Smooth muscle cell of the brain vasculature (primary cell): ENCODE measurements around the gene MUSK.

ENCODE experiments used
- DNase-seq: peaks from one replicate; pipeline ENCODE4 v3.0.0-alpha.2; 2012; ENCODE audit warnings: low read depth, low spot score

MUSK gene

DNA sequence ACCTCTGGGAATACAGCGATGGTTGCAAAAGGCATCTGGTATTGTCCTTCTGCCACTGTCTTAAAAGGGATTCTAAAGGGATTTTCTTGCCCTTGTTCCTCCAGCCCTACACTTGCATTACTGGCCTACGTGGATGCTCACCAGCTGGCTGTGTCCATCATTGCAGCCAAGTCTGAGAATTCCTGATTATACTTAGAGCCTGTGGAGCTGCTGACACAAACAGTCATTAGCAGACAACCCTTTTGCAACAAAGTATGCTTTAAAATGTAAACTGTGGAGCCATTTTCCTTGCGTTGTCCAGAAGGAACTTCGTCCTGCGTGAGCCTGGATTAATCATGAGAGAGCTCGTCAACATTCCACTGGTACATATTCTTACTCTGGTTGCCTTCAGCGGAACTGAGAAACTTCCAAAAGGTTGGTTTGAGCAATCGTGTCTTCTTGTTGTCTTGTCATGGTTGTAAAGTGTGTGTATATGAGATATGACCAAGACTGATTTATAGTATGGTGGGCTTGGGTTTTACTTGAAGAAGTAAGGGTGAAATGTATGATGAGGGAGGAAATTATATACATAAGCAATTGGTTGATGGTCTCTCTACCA is at the start of gene MUSK:
TSS of gene MUSK (plus strand) at position 222 of the 598 bp plus-strand sequence. CDS start at position 336, 114 bp downstream.
- no peak for DNase-seq

DNA sequence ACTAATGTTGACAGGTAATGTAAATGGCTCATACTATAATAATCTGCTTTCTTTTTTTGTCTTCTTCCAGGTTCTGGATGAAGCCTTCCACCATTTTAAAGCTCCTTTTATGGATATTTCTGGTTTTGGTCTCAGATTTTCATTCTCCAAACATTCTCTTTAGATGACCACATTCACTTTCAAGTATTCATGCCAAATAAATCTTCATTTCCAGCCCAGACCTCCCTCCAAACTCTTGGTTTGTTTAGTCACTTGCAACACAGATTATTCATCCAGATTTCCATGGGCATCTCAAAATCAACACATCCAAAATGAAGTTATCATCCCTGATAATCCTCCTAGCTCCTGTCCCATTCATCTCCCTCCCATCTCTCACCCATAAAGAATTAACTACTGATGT is 48.8 kb upstream of the MUSK start:
- no peak for DNase-seq

DNA sequence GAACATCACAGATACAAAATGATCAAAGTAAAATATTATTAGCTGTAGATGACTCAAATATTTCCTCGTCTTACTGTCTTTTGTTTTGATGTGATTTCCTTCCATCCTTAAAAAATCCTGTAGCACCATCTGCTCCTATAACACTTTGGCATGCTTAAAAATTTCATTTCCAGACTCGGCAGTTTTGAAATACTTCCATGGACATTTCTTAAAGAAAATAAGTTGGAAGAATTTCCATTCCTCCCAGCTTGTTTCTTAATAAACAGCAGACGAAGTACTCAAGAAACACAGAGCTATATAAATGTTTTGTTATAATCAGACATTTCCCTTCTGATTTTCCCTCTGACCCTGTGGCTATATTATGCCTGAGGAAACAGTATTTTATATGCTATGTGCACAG is 47.9 kb upstream of the MUSK start:
- DNase-seq: no peak

DNA sequence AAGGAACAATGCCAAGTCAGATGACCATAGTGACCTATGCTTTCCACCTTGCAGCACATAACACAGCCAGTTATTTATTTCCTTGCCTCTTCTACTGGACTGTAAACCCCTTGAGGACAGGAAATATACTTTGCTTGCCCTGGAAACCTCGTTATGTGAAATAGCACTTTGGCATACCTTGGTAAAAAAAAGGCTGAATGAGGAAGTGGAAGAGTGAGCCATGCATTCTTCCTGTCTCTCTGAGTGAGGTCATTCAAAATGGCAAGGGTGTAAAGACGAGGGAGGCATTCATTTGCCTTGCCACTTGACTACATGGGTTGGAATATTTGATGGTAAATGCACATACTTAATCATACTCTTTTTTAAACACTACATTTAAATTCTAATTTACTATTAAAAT is 46.2 kb upstream of the MUSK start:
- DNase-seq: no peak

DNA sequence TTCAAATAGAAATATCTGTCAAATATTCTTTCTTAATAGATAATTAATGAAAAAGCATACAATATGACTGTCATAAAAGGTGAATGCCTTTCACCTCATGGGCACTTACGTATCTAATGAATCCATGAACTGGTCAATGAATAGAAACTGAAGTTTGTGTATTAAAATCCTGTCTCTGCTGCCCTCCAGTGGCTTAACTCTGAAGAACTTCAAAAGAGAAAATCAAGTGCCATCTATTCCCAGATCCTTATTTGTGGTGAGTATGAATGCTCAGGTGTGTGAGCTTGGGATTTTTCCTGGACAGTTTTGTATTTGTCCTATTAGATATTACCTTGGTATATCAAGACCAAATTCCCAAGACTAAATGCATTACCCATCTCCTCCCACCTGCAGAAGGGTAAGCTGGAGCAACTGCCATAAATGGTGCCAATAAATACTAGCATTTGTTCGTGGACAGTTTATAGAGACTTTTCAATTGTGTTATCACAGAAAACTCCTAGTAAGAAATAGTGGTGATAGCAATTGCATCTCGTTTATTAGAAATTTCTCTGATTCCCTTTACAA is 45.0 kb upstream of the MUSK start:
- peak; percentile 66 for DNase-seq

DNA sequence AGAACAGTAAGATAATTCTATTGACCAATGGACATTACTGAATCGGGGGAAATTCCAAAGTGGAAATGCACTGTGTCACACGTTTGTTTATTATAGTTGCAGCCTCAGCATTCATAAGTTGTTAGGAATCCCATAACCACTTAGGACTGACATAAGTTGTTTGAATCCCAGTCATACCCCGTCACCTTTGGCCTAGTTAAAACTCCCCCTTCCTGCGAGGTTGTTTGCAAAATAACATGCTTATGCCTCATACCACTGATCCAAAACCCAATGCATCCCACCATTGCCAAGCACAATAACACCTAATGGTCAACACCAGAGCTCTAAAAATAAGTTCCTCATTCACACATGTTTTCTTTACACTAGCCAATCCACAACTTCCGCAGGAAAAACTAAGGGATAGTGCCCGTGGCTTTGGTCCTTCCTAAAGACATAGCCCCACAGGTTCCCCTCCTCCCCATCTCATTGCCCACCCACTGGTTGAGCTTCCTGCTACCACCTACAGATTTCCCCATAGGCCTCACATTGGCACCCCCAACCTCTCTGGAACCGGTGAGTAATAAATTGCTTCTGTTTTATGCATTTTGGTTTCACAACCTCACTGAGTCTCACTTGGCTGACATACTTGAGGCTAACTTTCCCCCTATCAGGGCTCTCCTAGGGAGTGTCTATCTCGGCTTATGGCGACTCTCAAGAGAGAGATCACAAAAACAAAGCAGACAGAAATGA is 42.3 kb upstream of the MUSK start:
- peak; percentile 80 for DNase-seq

DNA sequence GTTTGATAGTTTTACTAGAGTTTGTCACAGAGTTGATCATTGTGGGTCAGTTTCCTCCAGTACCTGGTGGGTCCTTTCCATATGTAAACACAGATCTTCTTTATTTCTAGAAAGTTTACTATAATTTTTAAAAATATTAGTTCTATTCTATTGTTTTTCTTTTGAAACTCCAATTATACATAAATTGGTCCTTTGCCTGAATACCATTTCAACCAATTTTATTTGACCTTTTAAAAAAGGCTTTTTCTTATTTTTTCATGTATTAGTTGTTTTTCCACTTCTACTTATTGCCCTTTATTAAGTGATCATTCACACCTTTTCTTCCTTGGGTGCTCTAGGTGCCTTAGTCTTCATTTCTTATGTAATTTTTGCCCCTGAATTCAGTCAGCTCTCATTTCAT is 33.0 kb upstream of the MUSK start:
- DNase-seq: no peak

DNA sequence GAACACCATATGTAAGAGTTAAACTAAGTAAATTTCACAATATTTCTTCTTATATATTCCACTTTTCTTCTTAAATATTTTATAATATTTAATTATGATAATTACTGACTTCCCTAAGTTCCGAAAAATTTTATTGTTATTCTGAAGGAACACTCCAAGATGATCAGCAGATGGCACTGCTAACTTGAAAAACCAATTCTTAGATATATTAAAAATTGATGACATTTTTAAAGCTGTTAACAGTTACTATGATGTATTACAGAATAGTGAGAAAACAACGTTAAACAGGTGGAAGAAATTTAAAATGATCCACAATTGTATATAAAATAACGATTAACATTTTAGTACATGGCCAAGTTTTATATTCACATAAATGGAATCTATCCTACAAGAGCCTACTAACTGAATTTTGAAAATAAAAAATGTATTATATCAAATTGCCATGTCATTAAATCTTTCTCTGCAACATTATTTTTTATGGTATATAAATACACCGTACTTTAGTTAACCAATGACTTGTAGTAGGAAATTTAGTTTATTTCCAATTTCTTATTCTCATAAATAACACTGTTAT is 30.1 kb upstream of the MUSK start:
- no peak for DNase-seq

DNA sequence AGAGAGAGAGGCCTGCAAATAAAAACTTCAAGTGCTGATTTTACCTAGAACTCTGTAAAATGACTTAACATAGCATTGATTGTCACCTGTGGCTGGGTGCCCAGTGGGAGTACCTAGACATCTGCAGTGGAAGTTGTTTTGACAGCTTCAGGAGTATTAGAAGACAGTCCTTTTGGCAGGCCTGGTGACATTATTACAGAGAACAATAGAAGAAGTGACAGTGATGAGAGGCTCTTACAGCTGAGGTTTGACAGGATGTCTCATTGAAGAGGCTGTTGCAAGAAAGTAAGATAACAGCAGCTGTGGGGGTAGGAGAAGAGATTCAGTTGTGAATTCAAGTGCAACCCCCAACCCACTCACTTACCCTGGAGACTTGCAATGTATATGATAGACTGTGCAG is 27.9 kb upstream of the MUSK start:
- DNase-seq: no peak

DNA sequence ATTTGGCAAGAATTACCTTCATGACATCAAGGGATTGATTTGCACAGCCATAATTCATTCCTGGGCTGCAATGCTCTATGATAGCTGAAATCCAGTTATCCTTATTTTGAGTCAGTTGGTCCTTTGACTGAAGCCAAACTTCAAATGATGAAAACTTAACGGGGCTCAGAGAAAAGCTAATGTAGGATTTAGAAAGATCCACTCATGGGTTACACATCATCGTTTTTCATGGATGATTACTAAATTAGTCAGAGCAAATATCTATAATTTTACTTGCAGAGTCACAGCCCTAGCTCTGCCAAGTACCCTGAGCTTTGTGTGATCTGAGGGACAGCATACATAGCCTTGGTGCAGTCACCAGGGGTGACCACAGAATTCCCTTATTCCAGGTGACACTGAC is 27.3 kb upstream of the MUSK start:
- no peak for DNase-seq

DNA sequence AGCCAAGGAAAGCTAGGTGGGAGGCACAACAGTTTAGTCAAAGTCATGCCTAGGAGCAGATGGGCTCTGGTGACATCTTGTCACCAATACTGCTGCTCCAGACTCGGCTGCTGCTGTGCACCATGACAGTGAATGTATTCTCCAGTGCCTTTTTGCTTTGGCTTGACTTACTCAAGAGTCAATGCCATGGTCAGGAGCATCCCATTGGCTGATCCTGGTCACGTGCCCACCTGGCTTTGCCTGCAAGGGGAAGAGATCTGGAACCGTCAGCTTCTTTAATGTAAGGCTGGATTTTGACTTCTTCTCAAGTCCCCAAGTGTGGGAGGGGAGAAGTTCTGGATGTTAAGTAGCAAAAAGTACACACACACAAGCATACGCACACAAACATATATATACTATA is 19.9 kb upstream of the MUSK start:
- DNase-seq: no peak

DNA sequence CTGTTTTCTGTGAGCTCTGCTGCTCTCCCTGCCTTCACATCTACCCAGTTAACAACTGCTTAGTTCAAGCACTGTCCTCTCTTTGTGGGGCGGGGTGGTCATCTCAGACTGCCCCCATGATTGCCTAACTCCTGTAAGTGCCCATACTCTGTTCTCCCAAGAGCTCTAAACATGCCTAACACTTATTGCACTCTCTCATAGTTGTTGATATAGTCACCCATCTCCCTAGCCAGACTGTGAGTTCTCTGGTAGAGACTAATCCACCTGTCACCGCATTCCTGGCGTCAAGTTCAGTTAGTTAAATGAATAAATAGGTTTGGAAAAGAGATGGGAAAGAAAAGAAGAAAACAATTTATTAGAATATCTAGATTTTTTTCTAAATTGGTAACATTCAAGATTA is 18.3 kb upstream of the MUSK start:
- no peak for DNase-seq

DNA sequence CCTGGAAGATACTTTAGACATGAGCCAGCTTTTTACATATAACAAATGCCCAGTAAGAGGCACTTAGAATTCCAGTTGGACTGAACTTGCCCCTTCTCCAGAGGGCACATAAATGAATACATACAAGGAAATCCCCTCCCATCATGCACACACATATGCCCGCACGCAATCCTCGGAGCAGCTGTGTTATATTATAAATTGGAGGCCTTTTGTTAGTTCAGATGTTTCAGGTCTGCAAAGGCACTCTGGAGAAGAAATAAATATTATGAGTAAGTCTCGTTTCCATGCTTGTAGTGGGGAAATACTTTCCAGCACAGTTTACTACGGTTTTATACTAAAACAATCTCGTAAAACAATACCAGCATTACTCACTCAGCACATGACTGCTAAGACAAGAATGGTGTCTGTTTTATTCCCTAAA is 17.6 kb upstream of the MUSK start:
- DNase-seq: peak; percentile 89

DNA sequence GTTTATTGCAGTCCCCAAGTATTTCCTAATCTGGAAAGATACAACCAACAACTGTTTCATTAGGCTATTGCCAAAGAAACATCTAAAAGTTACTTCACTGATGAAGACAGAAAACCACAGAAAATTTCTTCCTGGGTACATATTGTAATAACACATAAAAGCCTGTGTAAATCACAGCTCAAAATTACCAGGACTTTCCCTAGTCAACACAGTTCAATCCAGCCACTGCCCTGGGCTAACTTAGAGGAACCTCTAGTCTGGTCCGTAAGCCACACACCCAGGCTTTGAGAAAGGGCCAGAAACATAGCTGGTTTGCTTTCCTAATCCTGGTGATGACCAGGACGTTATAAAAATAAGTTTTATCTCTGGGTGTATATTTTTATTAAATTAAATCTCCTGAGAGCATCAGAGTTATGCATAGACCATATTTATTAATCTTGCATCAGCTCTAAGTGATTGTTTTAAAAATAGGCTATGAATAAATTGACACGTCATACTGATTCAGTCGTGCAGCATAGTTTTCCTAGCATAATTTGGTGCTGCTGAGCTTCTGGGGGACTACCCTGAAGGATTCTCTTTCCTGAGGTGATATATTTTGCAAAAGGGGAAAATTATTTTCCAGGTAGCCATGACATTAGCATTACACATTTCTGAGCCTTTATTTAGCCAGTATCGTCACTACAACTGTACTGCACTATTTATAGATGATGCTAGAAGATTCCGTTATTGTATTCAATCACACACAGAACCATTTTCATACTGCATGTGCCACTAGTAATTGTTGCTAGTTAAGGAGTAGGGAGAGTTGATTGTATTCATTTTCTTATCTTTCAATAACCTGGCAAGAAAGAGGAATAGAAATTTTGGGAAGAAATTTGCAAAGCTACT is 12.6 kb upstream of the MUSK start:
- DNase-seq: no peak

DNA sequence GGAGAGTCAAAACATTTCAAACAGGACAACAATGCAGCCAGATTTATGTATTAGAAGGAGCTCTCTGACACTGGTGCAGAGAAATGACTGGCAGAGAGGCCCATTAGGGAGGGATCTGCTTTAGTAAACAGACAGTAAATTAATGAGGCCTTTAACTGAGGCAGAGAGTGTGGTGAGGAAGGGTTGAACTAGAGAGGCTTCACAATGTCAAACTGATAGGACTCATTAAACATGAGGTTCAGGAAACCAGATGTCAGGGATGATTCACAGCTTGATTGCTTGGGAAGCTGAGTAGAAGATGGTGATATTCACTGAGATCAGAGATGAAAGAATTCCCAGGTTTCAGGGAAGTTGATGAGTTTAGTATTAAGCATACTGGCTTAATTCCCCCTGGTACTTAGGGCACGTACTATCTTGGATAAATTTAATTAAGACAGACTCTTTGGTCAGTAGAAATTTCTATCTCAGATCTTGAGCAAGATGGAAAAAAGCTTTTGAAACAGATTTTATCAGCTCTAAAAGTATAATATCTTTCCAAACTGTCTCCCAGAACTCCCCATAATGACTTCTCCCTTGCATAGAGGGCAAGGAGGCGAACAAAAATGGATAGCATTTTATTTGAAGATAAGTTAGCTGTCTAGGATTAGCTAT is 8.6 kb upstream of the MUSK start:
- no peak for DNase-seq

DNA sequence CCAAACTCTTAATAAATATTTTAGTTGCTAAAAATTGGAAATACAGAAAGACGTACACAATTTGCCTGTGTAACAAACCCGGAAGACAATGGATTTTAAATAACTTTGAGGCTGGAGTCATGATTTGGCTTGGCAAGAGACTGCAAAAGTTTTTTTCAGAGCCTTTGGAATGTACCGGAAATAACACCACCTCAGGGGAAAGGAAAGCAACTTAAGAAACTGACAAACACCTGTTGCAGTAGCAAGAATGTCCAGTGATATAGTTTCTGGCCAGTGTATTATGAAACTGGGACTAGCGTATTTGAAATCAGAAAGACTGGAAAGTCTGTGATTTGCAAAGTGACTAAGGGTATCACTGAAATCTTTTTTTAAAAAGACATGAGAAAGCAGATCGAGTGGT is 842 bp downstream of the MUSK start:
- DNase-seq: no peak

DNA sequence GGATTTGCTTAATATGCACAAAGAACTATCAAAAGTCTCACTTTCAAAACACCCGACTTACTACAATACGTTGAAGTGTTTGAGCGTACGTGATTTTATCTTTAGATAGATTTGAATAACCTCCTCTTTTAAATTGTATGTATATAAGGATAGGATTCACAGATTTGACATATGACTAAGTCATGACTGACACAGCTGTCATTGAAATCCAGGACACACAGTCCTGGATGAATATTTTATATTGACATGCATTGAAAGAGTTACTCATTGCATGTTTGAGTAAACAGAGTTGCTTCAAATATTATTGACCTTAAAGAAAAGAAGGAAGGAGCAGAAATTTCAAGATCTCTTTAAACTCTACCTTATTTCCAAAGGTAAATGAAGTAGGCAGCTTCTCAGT is 3.3 kb downstream of the MUSK start:
- DNase-seq: no peak

DNA sequence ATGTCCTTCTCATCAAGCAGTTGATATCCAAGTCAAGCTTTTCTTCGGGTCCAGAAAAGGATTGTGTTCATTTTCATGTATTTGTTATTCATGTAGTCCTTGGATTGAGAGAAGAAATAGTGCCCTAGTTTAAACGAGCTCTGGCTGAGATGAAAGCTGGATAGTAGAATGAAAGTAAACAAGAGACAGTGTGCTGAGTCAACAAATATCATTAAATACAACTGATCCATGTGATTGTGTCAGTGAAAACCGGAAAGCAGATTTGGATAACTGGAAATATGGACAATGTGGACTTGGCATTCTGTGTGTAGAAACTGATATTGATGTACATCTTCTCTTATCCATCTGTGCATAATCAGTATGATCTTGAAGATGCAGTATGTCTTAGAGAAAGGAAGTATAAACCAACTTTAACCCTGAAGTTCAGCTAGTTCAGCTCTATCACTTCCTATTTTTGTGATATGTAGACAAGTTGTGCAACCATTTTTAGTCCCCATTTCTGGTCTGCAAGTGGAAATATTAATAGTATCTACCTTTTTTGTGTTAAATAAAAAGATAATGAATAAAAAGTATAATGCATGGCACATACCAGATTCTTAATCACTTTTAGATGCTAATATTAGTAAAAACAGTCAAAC is 4.4 kb downstream of the MUSK start:
- no peak for DNase-seq

DNA sequence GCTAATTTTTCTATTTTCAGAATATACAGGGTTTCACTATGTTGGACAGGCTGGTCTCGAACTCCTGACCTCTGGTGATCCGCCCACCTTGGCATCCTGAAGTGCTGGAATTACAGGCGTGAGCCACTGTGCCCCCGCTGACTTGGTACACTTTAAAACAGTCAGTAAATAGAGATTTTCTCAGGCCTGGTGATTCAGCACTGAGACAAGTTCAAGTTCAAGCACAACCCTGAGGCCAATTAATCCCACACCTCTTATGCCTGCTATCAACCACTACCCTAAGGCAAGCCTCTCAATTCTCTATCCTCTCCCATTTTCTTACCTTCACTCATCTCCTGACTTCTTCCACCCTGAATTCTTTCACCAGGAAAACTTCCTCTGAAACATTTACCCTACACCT is 18.9 kb downstream of the MUSK start:
- DNase-seq: no peak

DNA sequence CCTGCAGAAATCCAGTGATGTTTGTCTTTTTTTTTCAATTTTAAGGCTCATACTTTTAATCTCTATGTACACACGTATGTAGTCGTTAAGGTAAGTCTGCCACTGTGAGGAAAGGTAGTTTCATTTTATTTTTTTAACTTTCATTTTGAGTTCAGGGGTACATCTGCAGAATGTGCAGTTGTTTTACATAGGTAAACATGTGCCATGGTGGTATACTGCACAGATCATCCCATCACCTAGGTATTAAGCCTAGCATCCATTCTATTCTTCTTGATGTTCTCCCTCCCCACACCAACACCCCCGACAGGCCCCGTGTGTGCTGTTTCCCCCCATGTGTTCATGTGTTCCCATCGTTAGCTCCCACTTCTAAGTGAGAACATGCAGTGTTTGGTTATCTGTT is 19.7 kb downstream of the MUSK start:
- DNase-seq: no peak

DNA sequence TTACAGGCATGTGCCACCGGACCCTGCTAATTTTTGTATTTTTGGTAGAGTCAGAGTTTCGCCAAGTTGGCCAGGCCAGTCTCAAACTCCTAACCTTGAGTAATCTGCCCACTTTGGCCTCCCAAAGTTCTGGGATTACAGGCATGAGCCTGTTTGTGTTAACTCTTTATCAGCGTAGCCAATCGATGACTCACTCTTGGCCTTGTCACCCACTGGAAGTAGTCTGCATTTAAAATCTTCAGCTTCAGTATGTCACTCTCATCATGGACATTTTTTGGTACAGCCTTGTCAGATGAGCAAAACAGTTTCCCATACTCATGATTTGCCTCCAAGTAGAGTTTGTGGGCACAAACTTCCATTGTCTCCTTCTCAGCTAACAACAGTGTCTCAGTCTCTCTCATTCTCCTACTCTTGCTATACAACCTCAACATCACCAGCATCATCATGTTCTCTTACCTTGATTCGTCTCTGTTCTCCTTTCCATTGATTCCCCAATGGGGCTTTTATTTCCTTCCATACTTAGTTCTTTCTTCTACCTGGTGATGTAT is 22.5 kb downstream of the MUSK start:
- no peak for DNase-seq
